HCT116 (cell line): ENCODE measurements around the gene NTRK3. TPM values are rescaled to one million over a fixed set of nuclear protein-coding genes. Genes with fewer than 3 reads are reported as not detected.

Experiments used
- ATAC-seq: fragments of 200-7000 bp; cut with Tn5 transposase; 2 replicates; pipeline ENCODE4 v1.9.1; 2020; ENCODE audit warnings: mild to moderate bottlenecking, moderate library complexity
- BruUV-seq: library from RNA; stranded (reverse); fragments of 400-500 nt; replicated peaks from 2 replicates; lab custom pipeline; 2021; lab: Mats Ljungman, UMichigan
- CTCF ChIA-PET: fragments of 300-600 bp; sonication (Branson Sonifier 250); formaldehyde crosslinking; loops from one replicate; lab custom pipeline; 2021; ENCODE audit warnings: antibody characterized with exemption; lab: Charles Lee
- POLR2A ChIA-PET: fragments of 300-600, 350-600 bp; sonication (Branson Sonifier 250); formaldehyde crosslinking; loops from one replicate; lab custom pipeline; 2021; ENCODE audit warnings: antibody characterized with exemption; lab: Charles Lee
- RAD21 ChIA-PET, 2 experiments: fragments of 300-600 bp; sonication (Branson Sonifier 250); formaldehyde crosslinking; loops; one replicate each; lab custom pipeline; 2023; ENCODE audit warnings: low total read pairs in 2 of 2; ENCODE audit not compliant: uncharacterized antibody in 2 of 2, unreplicated experiment in 2 of 2, low non-redundant PET in 1 of 2; lab: Charles Lee
- DNase-seq: peaks from one replicate; pipeline ENCODE4 v3.0.0-alpha.2; 2010; ENCODE audit warnings: low read depth, low spot score
- H2AFZ ChIP-seq: fragments of 200-600 bp; shearing (Covaris generic), sonication (generic); 2 replicates; pipeline ENCODE4 v1.6.1; 2017; ENCODE audit warnings: low read depth, mixed run types, mixed read lengths, antibody characterized with exemption, low read length; ENCODE audit not compliant: poor library complexity, severe bottlenecking
- H3K27ac ChIP-seq: 2 replicates; pipeline ENCODE4 v1.5.1; 2012; ENCODE audit warnings: low read depth, low read length
- H3K27me3 ChIP-seq: fragments of 200-600 bp; sonication (generic); 2 replicates; pipeline ENCODE4 v1.6.1; 2016; ENCODE audit warnings: mixed run types, low read length, mixed read lengths; ENCODE audit not compliant: insufficient read depth
- H3K36me3 ChIP-seq, 2 experiments: fragments of 200-500 bp in 1 of 2; fragments of 200-600 bp in 1 of 2; sonication (Bioruptor generic) in 1 of 2; sonication (generic) in 1 of 2; 2 replicates each; pipeline versions ENCODE4 v1.5.1 to v1.6.1; 2014 to 2016; ENCODE audit warnings: low read length in 2 of 2, inconsistent platforms in 1 of 2, mixed read lengths in 1 of 2, mixed run types in 1 of 2; ENCODE audit not compliant: insufficient read depth in 2 of 2, control insufficient read depth in 1 of 2
- H3K4me1 ChIP-seq, 2 experiments: fragments of 200-600 bp in 1 of 2; sonication (generic) in 1 of 2; 2 replicates each; pipeline versions ENCODE4 v1.5.1 to v1.6.1; 2012 to 2017; ENCODE audit warnings: low read length in 2 of 2, inconsistent platforms in 1 of 2, mild to moderate bottlenecking in 1 of 2, mixed read lengths in 1 of 2, mixed run types in 1 of 2, moderate library complexity in 1 of 2; ENCODE audit not compliant: insufficient read depth in 2 of 2, control insufficient read depth in 1 of 2
- H3K4me2 ChIP-seq: fragments of 200-600 bp; sonication (generic); 2 replicates; pipeline ENCODE4 v1.6.1; 2017; ENCODE audit warnings: mixed run types, low read length, mixed read lengths
- H3K4me3 ChIP-seq, 2 experiments: fragments of 200-600 bp in 1 of 2; sonication (generic) in 1 of 2; replicated peaks in 1 of 2; 2 replicates each; pipeline ENCODE4 v1.5.1; 2011 to 2016; ENCODE audit warnings: low read length in 2 of 2, control low read depth in 1 of 2, low read depth in 1 of 2, mild to moderate bottlenecking in 1 of 2, mixed read lengths in 1 of 2, mixed run types in 1 of 2
- H3K79me2 ChIP-seq: fragments of 200-600 bp; sonication (generic); 2 replicates; pipeline ENCODE4 v1.6.1; 2017; ENCODE audit warnings: mild to moderate bottlenecking, mixed run types, low read length, moderate library complexity, mixed read lengths; ENCODE audit not compliant: insufficient read depth
- H3K9ac ChIP-seq: fragments of 200-600 bp; sonication (generic); 2 replicates; pipeline ENCODE4 v1.6.1; 2016; ENCODE audit warnings: low read length, mixed read lengths
- H3K9me2 ChIP-seq: fragments of 200-600 bp; sonication (generic), shearing (Covaris generic); 2 replicates; pipeline ENCODE4 v1.6.1; 2017; ENCODE audit warnings: mixed run types, mild to moderate bottlenecking, moderate library complexity; ENCODE audit not compliant: insufficient read depth
- H3K9me3 ChIP-seq, 2 experiments: fragments of 200-500 bp in 1 of 2; fragments of 200-600 bp in 1 of 2; sonication (Bioruptor generic) in 1 of 2; sonication (generic) in 1 of 2; 2 replicates each; pipeline ENCODE4 v1.6.1; 2014 to 2017; ENCODE audit warnings: low read length in 2 of 2, mixed read lengths in 2 of 2, inconsistent platforms in 1 of 2, low read depth in 1 of 2, mild to moderate bottlenecking in 1 of 2, mixed run types in 1 of 2, moderate library complexity in 1 of 2; ENCODE audit not compliant: control insufficient read depth in 1 of 2, insufficient read depth in 1 of 2
- H4K20me1 ChIP-seq: fragments of 200-600 bp; sonication (generic), shearing (Covaris generic); 2 replicates; pipeline ENCODE4 v1.6.1; 2017; ENCODE audit warnings: mixed run types, mild to moderate bottlenecking, moderate library complexity; ENCODE audit not compliant: insufficient read depth
- CEBPB ChIP-seq: IDR thresholded peaks from 2 replicates; pipeline ENCODE4 v1.6.1; 2012; ENCODE audit warnings: low read depth
- ELF1 ChIP-seq: IDR thresholded peaks from 2 replicates; pipeline ENCODE4 v1.6.1; 2012; ENCODE audit warnings: low read depth, borderline replicate concordance
- EZH2 ChIP-seq: fragments of 200-600 bp; sonication (generic); IDR thresholded peaks from 2 replicates; pipeline ENCODE4 v1.6.1; 2017; ENCODE audit warnings: antibody characterized with exemption, mixed run types
- SIN3A ChIP-seq: IDR thresholded peaks from 2 replicates; pipeline ENCODE4 v1.6.1; 2012; ENCODE audit warnings: low read depth
- SP1 ChIP-seq: IDR thresholded peaks from 2 replicates; pipeline ENCODE4 v1.6.1; 2012; ENCODE audit warnings: low read depth
- SRF ChIP-seq: IDR thresholded peaks from 2 replicates; pipeline ENCODE4 v1.6.1; 2012; ENCODE audit warnings: low read depth
- TCF7L2 ChIP-seq: IDR thresholded peaks from 2 replicates; pipeline ENCODE4 v1.7.0; 2011; ENCODE audit warnings: borderline replicate concordance, inconsistent platforms; ENCODE audit not compliant: insufficient read depth, insufficient read length; ENCODE audit errors: extremely low read depth
- ZNF274 ChIP-seq: fragments of 200-500 bp; sonication (Bioruptor generic); IDR thresholded peaks from 2 replicates; pipeline ENCODE4 v1.6.1; 2014; ENCODE audit warnings: mild to moderate bottlenecking, low read depth, low read length, inconsistent platforms
- intact Hi-C: fragments of 100-400 bp; cut with micrococcal nuclease; formaldehyde crosslinking; loops from 2 replicates; pipeline ENCODE4 v1.10.0; 2022
- total RNA-seq: library from RNA; stranded (reverse); gene quantifications from one replicate; pipeline ENCODE4 v1.2.1, GENCODE V29; 2021; ENCODE audit not compliant: unreplicated experiment
- TF ChIP-seq, protein P1 (sequence below): IDR thresholded peaks from 2 replicates; pipeline ENCODE4 v1.6.1; 2012
- TF ChIP-seq, protein P2 (sequence below): IDR thresholded peaks from 2 replicates; pipeline ENCODE4 v1.6.1; 2012; ENCODE audit warnings: low read depth
- TF ChIP-seq, protein P3 (sequence below): IDR thresholded peaks from 2 replicates; pipeline ENCODE4 v1.6.1; 2012

NTRK3 gene
- total RNA-seq, 1 experiment from 2014 or later = not detected

DNA sequence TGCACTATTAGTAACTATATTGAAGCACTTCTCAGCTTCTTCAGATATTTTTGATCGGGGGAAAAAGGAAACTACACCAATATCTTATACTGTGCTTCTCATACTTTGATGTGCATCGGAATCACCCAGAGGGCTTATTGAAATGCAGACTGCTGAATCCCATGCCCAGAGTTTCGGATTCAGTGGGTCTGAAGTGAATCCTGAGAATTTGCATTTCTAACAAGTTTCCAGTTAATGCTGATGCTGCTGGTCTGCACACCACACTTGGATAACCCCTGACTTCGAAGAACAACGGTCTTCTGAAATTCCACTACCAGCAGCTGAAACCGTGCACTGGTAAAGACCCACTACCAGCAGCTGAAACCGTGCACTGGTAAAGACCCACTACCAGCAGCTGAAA, 243.9 kb downstream of the NTRK3 start:
- POLR2A ChIA-PET = no interaction called here
- no peak overlapping the region for H3K4me2 ChIP-seq
- no peaks in the 10 kb centered on the region for H3K36me3 ChIP-seq
- DNase-seq (no peak), ATAC-seq (no peak)
- no peaks in the 10 kb centered on the region for H3K27me3 ChIP-seq
- H3K4me3 ChIP-seq = no peak overlapping the region
- no peaks in the 10 kb centered on the region for H4K20me1 ChIP-seq
- no peaks in the 10 kb centered on the region; a peak in 1 of 4 replicates for H3K9me3 ChIP-seq
- no peaks in the 10 kb centered on the region for H3K79me2 ChIP-seq
- TF ChIP-seq, protein P1, sequence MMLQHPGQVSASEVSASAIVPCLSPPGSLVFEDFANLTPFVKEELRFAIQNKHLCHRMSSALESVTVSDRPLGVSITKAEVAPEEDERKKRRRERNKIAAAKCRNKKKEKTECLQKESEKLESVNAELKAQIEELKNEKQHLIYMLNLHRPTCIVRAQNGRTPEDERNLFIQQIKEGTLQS = no peak
- TF ChIP-seq EZH2 (no peak), SIN3A (no peak), SP1 (no peak), ZNF274 (no peak), TCF7L2 (no peak), CEBPB (no peak), ELF1 (no peak), SRF (no peak)
- TF ChIP-seq, protein P2, sequence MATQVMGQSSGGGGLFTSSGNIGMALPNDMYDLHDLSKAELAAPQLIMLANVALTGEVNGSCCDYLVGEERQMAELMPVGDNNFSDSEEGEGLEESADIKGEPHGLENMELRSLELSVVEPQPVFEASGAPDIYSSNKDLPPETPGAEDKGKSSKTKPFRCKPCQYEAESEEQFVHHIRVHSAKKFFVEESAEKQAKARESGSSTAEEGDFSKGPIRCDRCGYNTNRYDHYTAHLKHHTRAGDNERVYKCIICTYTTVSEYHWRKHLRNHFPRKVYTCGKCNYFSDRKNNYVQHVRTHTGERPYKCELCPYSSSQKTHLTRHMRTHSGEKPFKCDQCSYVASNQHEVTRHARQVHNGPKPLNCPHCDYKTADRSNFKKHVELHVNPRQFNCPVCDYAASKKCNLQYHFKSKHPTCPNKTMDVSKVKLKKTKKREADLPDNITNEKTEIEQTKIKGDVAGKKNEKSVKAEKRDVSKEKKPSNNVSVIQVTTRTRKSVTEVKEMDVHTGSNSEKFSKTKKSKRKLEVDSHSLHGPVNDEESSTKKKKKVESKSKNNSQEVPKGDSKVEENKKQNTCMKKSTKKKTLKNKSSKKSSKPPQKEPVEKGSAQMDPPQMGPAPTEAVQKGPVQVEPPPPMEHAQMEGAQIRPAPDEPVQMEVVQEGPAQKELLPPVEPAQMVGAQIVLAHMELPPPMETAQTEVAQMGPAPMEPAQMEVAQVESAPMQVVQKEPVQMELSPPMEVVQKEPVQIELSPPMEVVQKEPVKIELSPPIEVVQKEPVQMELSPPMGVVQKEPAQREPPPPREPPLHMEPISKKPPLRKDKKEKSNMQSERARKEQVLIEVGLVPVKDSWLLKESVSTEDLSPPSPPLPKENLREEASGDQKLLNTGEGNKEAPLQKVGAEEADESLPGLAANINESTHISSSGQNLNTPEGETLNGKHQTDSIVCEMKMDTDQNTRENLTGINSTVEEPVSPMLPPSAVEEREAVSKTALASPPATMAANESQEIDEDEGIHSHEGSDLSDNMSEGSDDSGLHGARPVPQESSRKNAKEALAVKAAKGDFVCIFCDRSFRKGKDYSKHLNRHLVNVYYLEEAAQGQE = no peak
- TF ChIP-seq, protein P3, sequence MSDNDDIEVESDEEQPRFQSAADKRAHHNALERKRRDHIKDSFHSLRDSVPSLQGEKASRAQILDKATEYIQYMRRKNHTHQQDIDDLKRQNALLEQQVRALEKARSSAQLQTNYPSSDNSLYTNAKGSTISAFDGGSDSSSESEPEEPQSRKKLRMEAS = no peak
- no peaks in the 10 kb centered on the region for H3K4me1 ChIP-seq
- RAD21 ChIA-PET = no interaction called here
- H2AFZ ChIP-seq = no peak overlapping the region
- BruUV-seq = no TSS peak
- H3K27ac ChIP-seq = no peak overlapping the region
- no peaks in the 10 kb centered on the region for H3K9me2 ChIP-seq
- CTCF ChIA-PET = no interaction called here
- no peak overlapping the region for H3K9ac ChIP-seq
- intact Hi-C loops = no loop called here
